ENCODE data around the gene ALDH2. TPM values are rescaled to one million over a fixed set of nuclear protein-coding genes. Genes with fewer than 3 reads are reported as not detected.
A peak's percentile ranks its signal among the peaks of the same experiment; 100 is the strongest.

ALDH2 gene
- total and polyA plus RNA-seq, 2 donors (not counting 1 experiment from before 2014, with no cell fraction given), result 7.0 to 22.3 TPM

- no peak for ATAC-seq (ENCODE audit: low read depth)
- CTCF ChIA-PET, result interaction anchor here (1.3 to 6.8 kb wide), 4 partner anchors 30 to 57 kb away, joined by 3 to 41 read pairs (median 4); no protein-coding TSS in a partner anchor
- H3K9ac ChIP-seq (ENCODE audit: low read length), result peak overlapping the region; percentile 26
Observed at GRCh38 chr12:111758120-111758561, 8.6 kb upstream of the ALDH2 start.

DNA sequence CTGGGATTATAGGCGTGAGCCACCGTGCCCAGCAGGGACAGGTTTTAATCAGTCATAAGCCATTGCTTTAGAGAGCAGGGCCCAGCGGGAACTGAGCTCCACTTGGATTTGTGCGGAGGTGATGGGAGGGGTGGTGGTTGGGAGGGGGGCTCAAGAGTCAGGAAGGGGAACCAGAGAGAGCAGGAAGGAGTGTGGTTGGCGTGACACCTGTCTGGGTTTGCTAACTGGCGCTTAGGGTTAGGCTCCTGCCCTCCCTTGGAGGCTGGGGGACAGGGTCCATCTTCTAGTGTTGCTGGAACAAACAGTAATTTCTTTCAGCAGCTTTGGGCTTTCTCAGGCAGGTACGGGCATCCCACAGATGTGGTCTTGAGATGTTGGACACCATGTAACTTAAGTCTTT lies 7.5 kb upstream of the ALDH2 start:
- H3K27ac ChIP-seq (ENCODE audit: low read length in 2 of 2), result no peak overlapping the region
- peaks cover 50 to 62% of the 10 kb centered on the region in 2 donors for H3K4me1 ChIP-seq (ENCODE audit: control insufficient read depth in 2 of 2, insufficient read depth in 2 of 2, low read length in 2 of 2)

More at GRCh38 chr12:111758120-111758561, 8.6 kb upstream of the ALDH2 start:
- Histone ChIP-seq H3K27ac (ENCODE audit: low read length in 2 of 2) (peak overlapping the region; percentile 20 to 63), H3K36me3 (replicated peaks in 1 of 2; ENCODE audit: control extremely low read depth in 1 of 2, control insufficient read depth in 1 of 2, extremely low read depth in 1 of 2, insufficient read depth in 2 of 2, low read length in 1 of 2) (peaks cover 2 to 20% of the 10 kb centered on the region in 2 experiments), H3K4me3 (ENCODE audit: control extremely low read depth in 1 of 5, extremely low read depth in 1 of 5, insufficient read depth in 1 of 5, low read depth in 2 of 5, low read length in 4 of 5) (no peak overlapping the region), H3K4me2 (replicated peaks; ENCODE audit: low read depth, low read length, poor library complexity, severe bottlenecking) (peak overlapping the region; percentile 62), H4K20me1 (ENCODE audit: control insufficient read depth, insufficient read depth, low read length, poor library complexity, severe bottlenecking) (no peaks in the 10 kb centered on the region), H3K4me1 (ENCODE audit: control insufficient read depth in 2 of 2, insufficient read depth in 2 of 2, low read length in 2 of 2) (peaks cover 43 to 55% of the 10 kb centered on the region in 2 donors), H2AFZ (ENCODE audit: insufficient read depth, low read depth, low read length, poor library complexity, severe bottlenecking) (peak overlapping the region; percentile 62), H3K79me2 (ENCODE audit: control insufficient read depth, insufficient read depth, low read length) (no peaks in the 10 kb centered on the region), H3K9me3 (ENCODE audit: control extremely low read depth in 1 of 3, control insufficient read depth in 2 of 3, insufficient read depth in 1 of 3, low read length in 2 of 3) (no peaks in the 10 kb centered on the region), H3K27me3 (replicated peaks in 1 of 4; ENCODE audit: control extremely low read depth in 1 of 4, control insufficient read depth in 3 of 4, insufficient read depth in 4 of 4, low read length in 3 of 4) (no peaks in the 10 kb centered on the region)
- no peaks in the 10 kb centered on the region for H3K27me3 Mint-ChIP-seq
- WGBS (ENCODE audit: insufficient coverage), result 71% methylated on average over 8 of the region's 9 CpGs
- peaks cover 53% of the 10 kb centered on the region for H3K4me1 Mint-ChIP-seq
- peak overlapping the region; percentile 83 for H3K27ac Mint-ChIP-seq
- POLR2A ChIA-PET, result interaction anchor here (0.8 to 1.4 kb wide), 2 partner anchors 8 to 17 kb away, joined by 3 to 5 read pairs; partner anchors contain the start of gene ALDH2
- intact Hi-C loops (cut with micrococcal nuclease), result no loop called here
- no peak for DNase-seq
- H3K9me3 Mint-ChIP-seq (ENCODE audit: insufficient read depth), result no peaks in the 10 kb centered on the region
- H3K4me3 Mint-ChIP-seq, result no peak overlapping the region
- no peak for TF ChIP-seq CTCF (IDR thresholded peaks at IDR 0.05)

More for the DNA sequence above, 7.5 kb upstream of the ALDH2 start:
- DNase-seq (no peak), ATAC-seq (ENCODE audit: low read depth) (no peak)
- ChIA-PET CTCF (interaction anchor here (0.6 to 6.8 kb wide), 4 partner anchors 29 to 53 kb away, joined by 3 to 41 read pairs (median 5); no protein-coding TSS in a partner anchor), POLR2A (interaction anchor here (0.6 kb wide), 2 partner anchors 57 to 1069 kb away, joined by 3 read pairs; no protein-coding TSS in a partner anchor)
- Mint-ChIP-seq H3K4me1 (peaks cover 65% of the 10 kb centered on the region), H3K27me3 (no peaks in the 10 kb centered on the region), H3K9me3 (ENCODE audit: insufficient read depth) (no peaks in the 10 kb centered on the region), H3K4me3 (no peak overlapping the region), H3K27ac (peak overlapping the region; percentile 41)
- H4K20me1 ChIP-seq (ENCODE audit: control insufficient read depth, insufficient read depth, low read length, poor library complexity, severe bottlenecking), result no peaks in the 10 kb centered on the region
- no peaks in the 10 kb centered on the region for H3K9me3 ChIP-seq (ENCODE audit: control extremely low read depth in 1 of 3, control insufficient read depth in 2 of 3, insufficient read depth in 1 of 3, low read length in 2 of 3)
- intact Hi-C loops (cut with micrococcal nuclease), result no loop called here
- no peak overlapping the region for H3K4me2 ChIP-seq (replicated peaks; ENCODE audit: low read depth, low read length, poor library complexity, severe bottlenecking)
- TF ChIP-seq EZH2 (IDR thresholded peaks at IDR 0.05; ENCODE audit: borderline replicate concordance, insufficient read depth, low read depth, low read length, poor library complexity, severe bottlenecking), result no peak
- no peak for TF ChIP-seq CTCF (IDR thresholded peaks at IDR 0.05)
- H3K36me3 ChIP-seq (replicated peaks in 1 of 2; ENCODE audit: control extremely low read depth in 1 of 2, control insufficient read depth in 1 of 2, extremely low read depth in 1 of 2, insufficient read depth in 2 of 2, low read length in 1 of 2), result peaks cover 2 to 18% of the 10 kb centered on the region in 2 experiments
- no peaks in the 10 kb centered on the region for H3K27me3 ChIP-seq (replicated peaks in 1 of 4; ENCODE audit: control extremely low read depth in 1 of 4, control insufficient read depth in 3 of 4, insufficient read depth in 4 of 4, low read length in 3 of 4)
- H2AFZ ChIP-seq (ENCODE audit: insufficient read depth, low read depth, low read length, poor library complexity, severe bottlenecking), result no peak overlapping the region
- 41% methylated on average over 7 of the region's 7 CpGs for WGBS (ENCODE audit: insufficient coverage)
- no peaks in the 10 kb centered on the region for H3K79me2 ChIP-seq (ENCODE audit: control insufficient read depth, insufficient read depth, low read length)
- H3K4me3 ChIP-seq (ENCODE audit: control extremely low read depth in 1 of 5, extremely low read depth in 1 of 5, insufficient read depth in 1 of 5, low read depth in 2 of 5, low read length in 4 of 5), result no peak overlapping the region
- no peak overlapping the region for H3K9ac ChIP-seq (ENCODE audit: low read length)

Measured in B cell (primary cell).